Measurements from ENCODE around the gene CAB39. TPM values are rescaled to one million over a fixed set of nuclear protein-coding genes. Genes with fewer than 3 reads are reported as not detected.
A peak's percentile ranks its signal among the peaks of the same experiment; 100 is the strongest.
"Not testable (repeated sequence)": the region's sequence is repeated elsewhere in the genome, so short reads cannot be mapped to it uniquely, and the experiment has no call there.

Gene CAB39
- polyA plus RNA-seq, 3 donors, result 33.1 to 53.8 (median 38.3) TPM

DNA sequence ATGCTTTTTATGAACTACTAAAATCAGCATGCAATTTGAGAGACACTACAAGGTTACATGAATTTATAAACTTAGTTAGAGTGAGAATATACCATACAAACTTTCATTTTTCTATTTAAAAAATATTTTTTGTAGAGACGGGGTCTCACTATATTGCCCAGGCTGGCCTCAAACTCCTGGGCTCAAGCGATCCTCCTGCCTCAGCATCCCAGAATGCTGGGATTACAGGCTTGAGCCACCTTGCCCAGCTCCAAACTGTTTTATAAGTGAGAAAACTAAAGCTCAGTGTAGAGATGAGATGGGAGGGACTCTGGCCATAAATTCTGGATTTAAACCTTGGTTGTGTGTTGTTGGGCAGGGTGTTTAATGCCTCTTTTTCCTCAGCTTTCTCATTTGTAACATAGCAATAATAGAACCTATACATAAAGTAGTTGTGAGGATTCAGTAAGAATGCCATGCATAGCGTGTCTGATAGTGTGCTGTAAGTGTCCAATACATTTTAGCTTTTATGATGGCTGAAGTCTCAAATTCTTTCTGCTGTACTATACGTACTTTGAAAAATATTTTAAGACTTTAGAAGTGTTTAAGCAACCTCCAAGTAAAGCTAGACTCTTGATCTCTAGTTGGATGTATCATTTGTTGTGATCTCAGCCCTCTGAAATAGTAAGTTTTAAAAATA is 9.7 kb downstream of the CAB39 start:
- Histone ChIP-seq H3K79me2 (ENCODE audit: insufficient read depth, low read length) (peaks cover 98% of the 10 kb centered on the region), H3K36me3 (replicated peaks in 1 of 2; ENCODE audit: control insufficient read depth in 1 of 2, insufficient read depth in 2 of 2, low read length in 2 of 2) (peaks cover 10 to 56% of the 10 kb centered on the region in 2 donors), H3K27me3 (ENCODE audit: control insufficient read depth in 2 of 2, insufficient read depth in 2 of 2, low read length in 2 of 2) (no peaks in the 10 kb centered on the region), H3K9me3 (replicated peaks in 1 of 2; ENCODE audit: control insufficient read depth in 1 of 2, insufficient read depth in 1 of 2, low read length in 2 of 2) (no peaks in the 10 kb centered on the region), H3K4me1 (ENCODE audit: control insufficient read depth in 1 of 2, insufficient read depth in 2 of 2, low read length in 2 of 2) (peaks cover 22 to 47% of the 10 kb centered on the region in 2 donors), H2AFZ (ENCODE audit: insufficient read depth, low read depth, low read length, poor library complexity, severe bottlenecking) (no peak overlapping the region), H3K4me3 (replicated peaks in 1 of 3; ENCODE audit: low read depth in 2 of 3, low read length in 3 of 3) (no peak overlapping the region), H3K27ac (ENCODE audit: low read depth in 1 of 2, low read length in 2 of 2) (no peak overlapping the region), H3K4me2 (replicated peaks; ENCODE audit: extremely low read depth, low read length, poor library complexity, severe bottlenecking) (no peak overlapping the region), H4K20me1 (ENCODE audit: insufficient read depth, low read length) (peaks cover 99% of the 10 kb centered on the region), H3K9ac (ENCODE audit: insufficient read depth, low read length, poor library complexity, severe bottlenecking) (no peak overlapping the region)
- H3K27me3 Mint-ChIP-seq (ENCODE audit: low read depth in 3 of 3), result no peaks in the 10 kb centered on the region
- H3K36me3 Mint-ChIP-seq, result peaks cover 39 to 50% of the 10 kb centered on the region in 2 donors
- H3K9me3 Mint-ChIP-seq, result no peaks in the 10 kb centered on the region
- peak overlapping the region in 2 of 7 donors; percentile 14 to 18 for H3K27ac Mint-ChIP-seq
- no peak for DNase-seq
- WGBS (ENCODE audit: insufficient coverage), result 100% methylated on average over 1 of the region's 4 CpGs
- intact Hi-C loops (cut with micrococcal nuclease), result no loop called here
- no peak overlapping the region for H3K4me3 Mint-ChIP-seq
- TF ChIP-seq, protein P1, sequence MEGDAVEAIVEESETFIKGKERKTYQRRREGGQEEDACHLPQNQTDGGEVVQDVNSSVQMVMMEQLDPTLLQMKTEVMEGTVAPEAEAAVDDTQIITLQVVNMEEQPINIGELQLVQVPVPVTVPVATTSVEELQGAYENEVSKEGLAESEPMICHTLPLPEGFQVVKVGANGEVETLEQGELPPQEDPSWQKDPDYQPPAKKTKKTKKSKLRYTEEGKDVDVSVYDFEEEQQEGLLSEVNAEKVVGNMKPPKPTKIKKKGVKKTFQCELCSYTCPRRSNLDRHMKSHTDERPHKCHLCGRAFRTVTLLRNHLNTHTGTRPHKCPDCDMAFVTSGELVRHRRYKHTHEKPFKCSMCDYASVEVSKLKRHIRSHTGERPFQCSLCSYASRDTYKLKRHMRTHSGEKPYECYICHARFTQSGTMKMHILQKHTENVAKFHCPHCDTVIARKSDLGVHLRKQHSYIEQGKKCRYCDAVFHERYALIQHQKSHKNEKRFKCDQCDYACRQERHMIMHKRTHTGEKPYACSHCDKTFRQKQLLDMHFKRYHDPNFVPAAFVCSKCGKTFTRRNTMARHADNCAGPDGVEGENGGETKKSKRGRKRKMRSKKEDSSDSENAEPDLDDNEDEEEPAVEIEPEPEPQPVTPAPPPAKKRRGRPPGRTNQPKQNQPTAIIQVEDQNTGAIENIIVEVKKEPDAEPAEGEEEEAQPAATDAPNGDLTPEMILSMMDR (IDR thresholded peaks at IDR 0.05), result no peak
- H3K4me1 Mint-ChIP-seq, result peaks cover 59% of the 10 kb centered on the region

- WGBS (ENCODE audit: insufficient coverage), result no CpG with 5 or more reads among the region's 2 CpGs
- H3K27ac ChIP-seq (ENCODE audit: low read depth in 1 of 2, low read length in 2 of 2), result peak overlapping the region in 1 of 2 donors; percentile 39
Measured at GRCh38 chr2:230723363-230723762, 10.7 kb downstream of the CAB39 start.

DNA sequence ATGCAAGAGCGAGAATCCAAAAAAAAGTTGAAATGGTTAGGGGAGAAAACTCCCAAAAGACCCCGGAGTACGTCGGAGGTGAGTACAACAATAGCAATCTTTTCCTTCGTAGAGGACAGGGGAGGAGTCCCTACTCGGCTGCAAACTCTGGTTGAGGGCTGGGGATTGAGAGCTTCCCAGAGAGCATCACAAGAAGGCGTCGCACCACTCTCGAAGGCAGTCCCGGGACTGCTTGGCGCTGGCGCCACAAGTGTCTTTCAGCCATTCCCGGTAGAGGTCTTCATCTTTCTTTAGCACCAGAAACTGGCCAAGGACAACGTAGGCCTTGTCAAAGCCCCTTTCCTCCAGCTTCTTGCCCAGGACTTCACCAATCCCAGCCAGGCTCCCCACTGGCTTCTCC is 12.3 kb downstream of the CAB39 start:
- Mint-ChIP-seq H3K36me3 (peaks cover 34 to 52% of the 10 kb centered on the region in 2 donors), H3K27ac (peak overlapping the region in 5 of 7 donors; percentile 1 to 61 (median 37)), H3K4me1 (peaks cover 38% of the 10 kb centered on the region)
- H3K4me3 Mint-ChIP-seq; H3K9me3 Mint-ChIP-seq; H3K27ac ChIP-seq (ENCODE audit: low read depth in 1 of 2, low read length in 2 of 2); H3K9ac ChIP-seq (ENCODE audit: insufficient read depth, low read length, poor library complexity, severe bottlenecking); H2AFZ ChIP-seq (ENCODE audit: insufficient read depth, low read depth, low read length, poor library complexity, severe bottlenecking); H3K4me2 ChIP-seq (replicated peaks; ENCODE audit: extremely low read depth, low read length, poor library complexity, severe bottlenecking); DNase-seq; H3K4me3 ChIP-seq (replicated peaks in 1 of 3; ENCODE audit: low read depth in 2 of 3, low read length in 3 of 3); H3K9me3 ChIP-seq (replicated peaks in 1 of 2; ENCODE audit: control insufficient read depth in 1 of 2, insufficient read depth in 1 of 2, low read length in 2 of 2); H3K27me3 Mint-ChIP-seq (ENCODE audit: low read depth in 3 of 3); intact Hi-C loops (cut with micrococcal nuclease); H3K27me3 ChIP-seq (ENCODE audit: control insufficient read depth in 2 of 2, insufficient read depth in 2 of 2, low read length in 2 of 2): not testable (repeated sequence)
- WGBS (ENCODE audit: insufficient coverage), result 97% methylated on average over 9 of the region's 14 CpGs
- peaks cover 10 to 51% of the 10 kb centered on the region in 2 donors for H3K36me3 ChIP-seq (replicated peaks in 1 of 2; ENCODE audit: control insufficient read depth in 1 of 2, insufficient read depth in 2 of 2, low read length in 2 of 2)
- H3K4me1 ChIP-seq (ENCODE audit: control insufficient read depth in 1 of 2, insufficient read depth in 2 of 2, low read length in 2 of 2), result peaks cover 22 to 31% of the 10 kb centered on the region in 2 donors
- peaks cover 98% of the 10 kb centered on the region for H3K79me2 ChIP-seq (ENCODE audit: insufficient read depth, low read length)
- peaks cover 99% of the 10 kb centered on the region for H4K20me1 ChIP-seq (ENCODE audit: insufficient read depth, low read length)

More at GRCh38 chr2:230723363-230723762, 10.7 kb downstream of the CAB39 start:
- H3K4me2 ChIP-seq (replicated peaks; ENCODE audit: extremely low read depth, low read length, poor library complexity, severe bottlenecking), result no peak overlapping the region
- peaks cover 10 to 56% of the 10 kb centered on the region in 2 donors for H3K36me3 ChIP-seq (replicated peaks in 1 of 2; ENCODE audit: control insufficient read depth in 1 of 2, insufficient read depth in 2 of 2, low read length in 2 of 2)
- TF ChIP-seq, protein P1 (IDR thresholded peaks at IDR 0.05), result no peak
- no peak for DNase-seq
- Mint-ChIP-seq H3K27me3 (ENCODE audit: low read depth in 3 of 3) (no peaks in the 10 kb centered on the region), H3K4me3 (peak overlapping the region in 1 of 2 donors; percentile 15), H3K4me1 (peaks cover 49% of the 10 kb centered on the region), H3K36me3 (peaks cover 34 to 47% of the 10 kb centered on the region in 2 donors), H3K9me3 (no peaks in the 10 kb centered on the region), H3K27ac (peak overlapping the region in 4 of 7 donors; percentile 31 to 83 (median 49))
- H3K4me1 ChIP-seq (ENCODE audit: control insufficient read depth in 1 of 2, insufficient read depth in 2 of 2, low read length in 2 of 2), result peaks cover 22 to 36% of the 10 kb centered on the region in 2 donors
- H3K4me3 ChIP-seq (replicated peaks in 1 of 3; ENCODE audit: low read depth in 2 of 3, low read length in 3 of 3), result no peak overlapping the region
- peaks cover 99% of the 10 kb centered on the region for H4K20me1 ChIP-seq (ENCODE audit: insufficient read depth, low read length)
- H2AFZ ChIP-seq (ENCODE audit: insufficient read depth, low read depth, low read length, poor library complexity, severe bottlenecking), result no peak overlapping the region
- H3K79me2 ChIP-seq (ENCODE audit: insufficient read depth, low read length), result peaks cover 98% of the 10 kb centered on the region
- no peak overlapping the region for H3K9ac ChIP-seq (ENCODE audit: insufficient read depth, low read length, poor library complexity, severe bottlenecking)
- intact Hi-C loops (cut with micrococcal nuclease), result no loop called here
- no peaks in the 10 kb centered on the region for H3K9me3 ChIP-seq (replicated peaks in 1 of 2; ENCODE audit: control insufficient read depth in 1 of 2, insufficient read depth in 1 of 2, low read length in 2 of 2)
- H3K27me3 ChIP-seq (ENCODE audit: control insufficient read depth in 2 of 2, insufficient read depth in 2 of 2, low read length in 2 of 2), result no peaks in the 10 kb centered on the region
